Measurements from ENCODE around the gene INTS7.
"Not testable (repeated sequence)": the region's sequence is repeated elsewhere in the genome, so short reads cannot be mapped to it uniquely, and the experiment has no call there.

The INTS7 gene

GRCh38 chr1:211973541-211973940 is 61.8 kb downstream of the INTS7 start:
- DNase-seq: no peak

DNA sequence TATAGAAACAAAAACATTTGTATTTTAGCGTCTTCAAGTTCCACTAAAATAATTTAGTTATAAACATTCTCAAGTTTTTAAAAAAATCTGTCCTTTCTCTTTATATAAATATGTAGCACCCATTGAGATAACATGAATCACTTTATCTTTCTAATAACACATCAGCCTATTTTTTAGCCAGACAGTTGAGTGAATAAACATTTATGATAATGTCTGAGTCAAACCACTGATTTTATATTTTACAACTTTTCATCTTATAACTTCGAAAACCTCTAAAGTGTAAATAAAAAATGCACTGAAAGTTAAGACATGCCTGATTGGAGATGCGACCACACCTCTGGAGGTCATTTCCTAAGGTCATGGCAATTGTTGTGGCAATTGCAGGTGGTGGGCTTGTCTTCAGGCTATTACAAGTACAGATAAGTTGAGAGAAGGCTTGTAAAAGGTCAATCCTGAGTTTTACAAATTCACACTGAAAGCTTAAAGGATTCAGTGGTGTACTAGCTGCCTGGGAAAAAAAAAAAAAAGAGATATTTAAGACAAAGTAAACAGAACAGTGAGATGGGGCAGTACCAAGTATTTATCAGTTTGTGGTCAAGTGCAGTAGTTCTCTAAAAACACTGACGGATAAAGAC is 67.0 kb downstream of the INTS7 start:
- no peak for DNase-seq

- DNase-seq: no peak
Observed at GRCh38 chr1:211967704-211968103, 67.7 kb downstream of the INTS7 start.

DNA sequence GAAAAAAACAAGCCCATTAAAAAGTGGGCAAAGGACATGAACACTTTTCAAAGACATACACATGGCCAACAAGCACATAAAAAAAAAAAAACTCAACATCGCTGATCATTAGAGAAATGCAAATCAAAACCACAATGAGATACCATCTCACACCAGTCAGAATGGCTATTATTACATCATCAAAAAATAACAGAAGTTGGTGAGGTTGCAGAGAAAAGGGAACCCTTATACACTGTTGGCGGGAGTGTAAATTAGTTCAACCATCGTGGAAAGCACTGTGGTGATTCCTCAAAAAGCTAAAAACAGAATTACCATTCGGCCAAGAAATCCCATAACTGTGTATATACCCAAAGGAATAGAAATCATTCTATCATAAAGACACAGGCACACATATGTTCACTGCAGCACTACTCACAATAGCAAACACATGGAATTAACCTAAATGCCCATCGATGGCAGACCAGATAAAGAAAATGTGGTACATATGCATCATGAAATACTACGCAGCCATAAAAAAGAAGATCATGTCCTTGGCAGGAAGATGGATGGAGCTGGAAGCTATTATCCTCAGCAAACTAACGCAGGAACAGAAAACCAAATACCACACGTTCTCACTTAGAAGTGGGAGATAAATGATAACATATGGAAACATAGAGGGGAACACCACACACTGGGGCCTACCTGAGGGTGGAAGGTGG is 70.1 kb downstream of the INTS7 start:
- DNase-seq: no peak

DNA sequence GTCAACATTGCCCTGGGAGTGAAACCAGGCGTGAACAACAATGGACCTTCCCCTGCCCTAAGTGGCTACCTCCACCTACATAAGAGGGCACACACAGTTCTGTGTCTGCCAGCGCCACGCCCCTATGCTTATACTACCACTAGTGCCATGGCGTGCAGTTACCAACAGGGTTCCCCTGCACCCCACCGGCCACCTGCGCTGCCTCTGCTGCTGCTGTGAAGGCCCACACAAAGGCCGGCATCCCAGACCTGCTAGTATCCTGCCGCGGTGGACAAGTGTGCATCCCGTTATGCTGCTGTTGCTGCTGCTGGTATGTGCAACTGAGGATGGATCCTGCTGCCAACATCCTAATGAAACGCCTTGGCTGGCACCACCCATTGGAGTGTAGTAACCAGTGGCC is 75.7 kb downstream of the INTS7 start:
- no peak for DNase-seq

GRCh38 chr1:211959221-211959620 is 76.1 kb downstream of the INTS7 start:
- no peak for DNase-seq

GRCh38 chr1:211954028-211954427 is 81.3 kb downstream of the INTS7 start:
- not testable (repeated sequence) for DNase-seq

DNA sequence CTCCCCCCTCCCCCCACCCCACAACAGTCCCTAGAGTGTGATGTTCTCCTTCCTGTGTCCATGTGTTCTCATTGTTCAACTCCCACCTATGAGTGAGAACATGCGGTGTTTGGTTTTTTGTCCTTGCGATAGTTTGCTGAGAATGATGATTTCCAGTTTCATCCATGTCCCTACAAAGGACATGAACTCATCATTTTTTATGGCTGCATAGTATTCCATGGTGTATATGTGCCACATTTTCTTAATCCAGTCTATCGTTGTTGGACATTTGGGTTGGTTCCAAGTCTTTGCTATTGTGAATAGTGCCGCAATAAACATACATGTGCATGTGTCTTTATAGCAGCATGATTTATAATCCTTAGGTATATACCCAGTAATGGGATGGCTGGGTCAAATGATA is 81.8 kb downstream of the INTS7 start:
- not testable (repeated sequence) for DNase-seq

- DNase-seq: no peak
Observed at GRCh38 chr1:211952299-211952698, 83.1 kb downstream of the INTS7 start.

DNA sequence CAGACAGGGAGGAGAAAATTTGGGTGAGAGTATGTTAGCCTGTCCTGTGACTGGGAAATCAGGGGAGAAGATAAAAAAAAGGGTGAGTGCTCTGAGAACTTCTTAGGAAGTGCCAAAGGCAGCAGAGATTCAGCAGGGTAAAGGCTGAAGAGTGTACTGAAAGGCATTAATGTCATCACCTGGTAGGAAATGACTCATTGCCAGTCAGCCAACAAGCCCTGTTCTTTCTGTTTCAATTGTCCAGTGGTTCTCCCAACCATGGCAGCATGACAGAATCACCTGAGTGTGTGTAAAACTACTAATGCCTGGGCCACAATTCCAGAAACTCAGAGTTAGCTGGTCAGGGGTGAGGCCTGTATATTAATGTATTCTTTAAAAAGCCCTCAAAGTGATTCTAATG is 83.5 kb downstream of the INTS7 start:
- DNase-seq: no peak

DNA sequence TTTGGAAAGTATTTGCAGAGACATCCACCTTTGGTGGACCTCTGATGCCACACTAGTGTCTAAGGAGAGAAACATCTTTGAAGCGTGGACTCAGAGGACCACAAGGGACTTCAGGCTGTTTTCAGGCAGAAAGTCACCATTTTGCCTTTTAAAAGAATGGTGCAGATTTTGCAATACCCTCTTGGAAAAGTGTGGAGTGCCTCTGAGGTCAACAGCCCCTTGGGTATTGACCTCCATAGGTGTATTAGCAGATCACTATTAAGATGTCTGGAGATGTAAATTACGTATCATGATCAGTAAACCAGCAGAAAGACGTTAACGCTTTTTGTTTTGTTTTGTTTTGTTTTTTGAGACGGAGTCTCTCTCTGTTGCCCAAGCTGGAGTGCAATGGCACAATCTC is 87.0 kb downstream of the INTS7 start:
- DNase-seq: no peak

GRCh38 chr1:211947396-211948295 is 87.7 kb downstream of the INTS7 start:
- no peak for DNase-seq

DNA sequence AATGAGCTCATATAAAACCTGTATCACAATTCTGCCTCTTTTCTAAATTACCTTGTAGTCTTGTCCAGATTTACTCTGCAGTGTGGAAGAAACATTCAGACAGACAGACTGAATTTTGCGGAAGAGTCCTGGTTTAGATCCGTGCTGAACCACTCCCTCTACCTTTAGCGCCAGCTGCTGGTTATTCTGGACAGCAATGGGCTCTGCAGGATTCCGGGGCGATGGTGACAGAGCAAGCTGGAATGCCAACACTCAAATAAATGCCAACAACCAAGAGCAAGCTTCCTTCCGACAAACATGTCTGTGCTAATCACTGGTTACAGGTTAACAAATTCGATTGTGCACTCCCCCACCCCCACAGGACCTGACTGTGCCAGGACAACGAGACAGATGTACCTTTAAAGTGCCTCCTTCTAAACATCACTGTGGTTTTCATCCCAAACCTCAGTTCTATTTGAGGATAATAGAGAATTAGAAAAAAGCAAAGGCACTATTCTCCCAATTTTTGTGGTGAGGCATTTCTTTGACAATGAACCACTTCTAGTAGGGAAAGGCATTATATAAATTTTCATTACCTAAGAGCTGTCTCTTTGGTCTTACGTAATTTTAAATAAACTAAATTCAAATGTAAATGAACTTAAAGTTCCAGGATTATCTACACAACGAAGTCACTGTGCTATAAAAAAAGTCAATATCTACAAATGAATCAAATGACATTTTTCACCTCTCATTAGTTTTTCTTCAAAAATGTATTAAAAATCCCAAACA is 90.4 kb downstream of the INTS7 start:
- no peak for DNase-seq

DNA sequence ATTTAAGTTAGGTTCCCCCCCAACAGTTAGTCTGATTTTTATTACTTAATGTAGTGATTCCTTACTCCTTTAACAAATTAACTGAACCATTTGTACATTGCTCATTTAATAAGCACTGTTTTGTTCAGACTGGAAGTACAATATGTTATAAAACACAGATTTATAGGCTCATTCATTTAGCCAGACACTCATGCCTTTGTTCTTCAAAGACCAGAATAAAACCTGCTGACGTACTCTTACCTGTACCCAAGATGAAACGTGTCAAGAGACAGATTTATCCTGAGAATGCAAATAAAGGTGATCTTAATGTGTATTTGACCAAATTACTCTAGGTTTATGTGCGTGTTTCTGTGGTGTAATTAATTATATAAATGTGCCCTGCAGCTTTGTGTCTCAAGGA is 92.8 kb downstream of the INTS7 start:
- no peak for DNase-seq

DNA sequence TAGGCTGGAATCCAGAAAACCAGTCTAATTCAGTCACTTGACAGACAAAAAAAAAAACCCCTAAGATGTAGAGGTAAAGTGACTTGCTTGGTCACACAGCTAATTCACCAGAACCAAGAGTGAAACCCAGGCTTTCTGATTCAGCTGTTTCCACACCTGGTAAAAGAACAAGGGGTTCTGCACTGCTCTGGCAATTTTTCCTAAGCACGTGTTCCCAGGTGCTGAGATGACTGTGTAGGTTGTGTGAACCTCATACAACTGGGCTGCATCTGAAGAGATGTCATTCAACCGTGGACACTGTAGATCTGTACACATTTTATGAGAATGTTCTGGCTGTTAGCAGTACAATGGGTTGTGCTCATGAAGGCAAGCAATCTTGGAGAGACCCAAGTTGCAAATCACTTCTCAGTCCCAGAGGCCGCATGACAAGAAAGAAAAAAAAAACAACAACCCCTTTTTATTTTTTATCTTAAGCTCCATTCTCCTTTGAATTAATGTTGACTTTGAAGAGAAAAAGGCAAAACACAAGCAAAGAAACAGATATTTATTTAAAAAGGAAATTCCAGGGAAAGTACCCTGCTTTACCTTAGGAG is 95.4 kb downstream of the INTS7 start:
- DNase-seq: no peak

DNA sequence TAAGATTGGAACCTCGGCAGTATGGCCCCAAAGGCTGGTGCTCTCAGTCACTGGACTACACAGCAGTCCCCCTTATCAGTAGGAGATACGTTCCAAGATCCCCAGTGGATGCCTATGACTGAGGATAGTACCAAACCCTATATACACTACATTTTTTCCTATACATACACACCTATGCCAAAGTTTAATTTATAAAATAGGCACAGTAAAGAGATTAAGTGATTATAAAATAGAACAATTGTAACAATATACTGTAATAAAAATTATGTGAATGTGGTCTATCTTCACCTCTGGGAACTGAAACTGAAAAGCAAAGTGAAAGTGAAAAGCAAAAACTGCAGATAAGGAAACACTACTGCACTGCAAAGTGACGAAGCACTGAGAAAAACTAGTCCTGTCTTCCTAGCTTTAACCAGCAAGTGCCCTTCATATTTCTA is 96.8 kb downstream of the INTS7 start:
- no peak for DNase-seq

DNA sequence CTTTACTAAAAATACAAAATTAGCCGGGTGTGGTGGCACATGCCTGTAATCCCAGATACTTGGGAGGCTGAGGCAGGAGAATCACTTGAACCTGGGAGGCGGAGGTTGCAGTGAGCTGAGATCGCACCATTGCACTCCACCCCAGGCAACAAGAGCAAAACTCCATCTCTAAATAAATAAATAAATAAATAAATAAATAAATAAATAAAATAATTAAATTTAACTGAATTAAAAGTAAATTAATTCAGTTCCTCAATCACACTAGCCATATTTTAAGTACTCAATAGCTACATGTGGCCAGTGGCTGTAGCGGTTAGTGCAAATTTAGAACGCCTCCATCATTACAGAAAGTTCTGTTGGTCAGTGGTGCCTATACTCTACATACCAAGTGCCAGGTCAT is 97.9 kb downstream of the INTS7 start:
- not testable (repeated sequence) for DNase-seq

DNA sequence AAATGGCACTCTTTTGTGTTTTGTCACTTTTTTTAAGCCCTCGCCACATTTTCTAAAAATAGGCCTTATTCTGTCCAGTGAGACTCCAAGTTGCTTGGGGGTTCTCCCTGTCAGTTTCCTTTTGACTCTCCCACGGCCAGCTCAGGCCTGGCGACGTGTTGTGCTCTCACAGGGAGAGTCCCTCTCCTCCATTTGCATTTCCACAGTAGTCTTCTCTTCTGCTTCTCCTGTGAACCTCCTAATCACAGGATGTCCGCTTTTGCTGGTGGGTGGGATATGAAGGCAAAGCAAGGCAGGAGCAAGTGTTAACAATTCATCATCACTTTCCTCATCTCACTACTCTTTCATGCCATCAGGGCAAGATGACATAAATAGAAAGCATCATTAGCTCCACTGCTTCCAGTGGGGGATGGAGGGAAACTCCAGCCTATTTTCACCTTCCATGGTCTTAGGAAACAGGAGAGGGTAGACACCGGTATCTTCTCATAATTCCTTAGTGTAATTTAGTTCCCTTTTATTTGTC is 99.8 kb downstream of the INTS7 start:
- DNase-seq: peak in 2 of 4 experiments; percentile 12

GRCh38 chr1:211933946-211934714 is 101.2 kb downstream of the INTS7 start:
- no peak for DNase-seq

DNA sequence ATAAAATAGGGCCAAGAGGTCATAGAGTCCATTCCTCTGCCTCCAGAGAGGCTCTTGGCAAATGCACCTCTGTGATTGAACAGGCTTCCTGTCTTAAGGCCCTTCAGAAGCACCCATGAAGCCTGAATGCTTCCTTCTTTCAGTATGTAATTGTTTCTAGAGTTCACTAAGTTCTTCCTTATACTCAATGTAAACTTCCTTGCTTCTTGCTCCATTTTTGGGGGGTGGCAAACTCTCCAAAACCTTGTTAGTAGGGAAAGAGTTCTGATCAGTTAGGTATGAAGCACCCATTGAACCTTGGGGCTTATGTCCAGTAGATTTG is 102.5 kb downstream of the INTS7 start:
- DNase-seq: no peak

DNA sequence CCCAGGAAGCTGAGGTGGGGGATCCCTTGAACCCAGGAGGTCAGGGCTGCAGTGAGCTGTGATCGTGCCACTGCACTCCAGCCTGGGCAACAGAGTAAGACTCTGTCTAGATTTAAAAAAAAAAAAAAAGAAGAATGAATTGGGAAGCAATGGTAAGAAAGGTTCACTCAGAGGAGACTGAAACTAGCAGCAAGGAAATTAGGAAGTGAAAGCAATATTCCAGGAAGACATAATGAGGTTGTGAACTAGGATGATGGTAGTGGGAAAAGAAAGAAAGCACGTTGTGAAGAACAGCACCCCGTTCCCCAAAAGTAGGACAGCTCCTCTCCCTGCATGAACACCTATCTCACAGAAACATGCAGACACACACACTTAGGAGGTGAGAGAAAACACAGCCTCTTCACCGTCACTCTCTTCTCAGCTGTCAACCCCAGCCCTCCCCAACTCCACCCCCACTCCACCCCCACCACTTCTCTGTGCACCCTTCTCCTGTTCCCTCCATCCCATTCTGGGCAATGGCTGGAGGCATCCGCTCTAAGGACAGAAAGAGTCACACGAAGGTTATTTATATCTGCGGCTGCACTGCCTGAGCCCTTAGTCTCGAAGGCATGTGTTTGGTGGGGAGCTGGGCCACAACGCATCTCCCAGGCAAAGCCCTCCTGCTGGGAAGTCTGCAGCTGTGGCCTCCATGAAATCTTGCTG is 103.0 kb downstream of the INTS7 start:
- no peak for DNase-seq
